H1 (cell line): ENCODE data around the gene WDR33. TPM values are rescaled to one million over a fixed set of nuclear protein-coding genes. Genes with fewer than 3 reads are reported as not detected.

ENCODE experiments used
- CTCF ChIA-PET: fragments of 300-600 bp; sonication (Branson Sonifier 250); formaldehyde crosslinking; loops from one replicate; lab custom pipeline; 2021; ENCODE audit not compliant: partially characterized antibody; lab: Charles Lee
- POLR2A ChIA-PET: fragments of 300-600 bp; sonication (Branson Sonifier 250); formaldehyde crosslinking; loops from one replicate; lab custom pipeline; 2021; ENCODE audit warnings: inconsistent platforms; ENCODE audit not compliant: partially characterized antibody; lab: Charles Lee
- DNase-seq, 2 experiments: peaks; one replicate each; pipeline versions ENCODE4 v3.0.0 to v3.0.0-alpha.2; 2010 to 2022; ENCODE audit warnings: low spot score in 2 of 2, low read depth in 1 of 2, mixed read lengths in 1 of 2
- FAIRE-seq: peaks from 2 replicates; lab custom pipeline; 2011; peaks lifted over from hg19 to GRCh38; lab: Jason Lieb, UNC
- H2AFZ ChIP-seq: 2 replicates; pipeline ENCODE4 v1.8.1; 2012; ENCODE audit warnings: low read length, inconsistent platforms
- H2AK5ac ChIP-seq: 2 replicates; pipeline ENCODE4 v1.6.1; 2013; ENCODE audit warnings: low read depth, low read length
- H2BK120ac ChIP-seq: replicated peaks from 2 replicates; pipeline ENCODE3; 2013; ENCODE audit warnings: low read depth, low read length, inconsistent platforms
- H2BK12ac ChIP-seq: 2 replicates; pipeline ENCODE4 v1.6.1; 2013; ENCODE audit warnings: low read depth, low read length
- H2BK15ac ChIP-seq: 2 replicates; pipeline ENCODE4 v1.6.1; 2013; ENCODE audit warnings: low read length
- H2BK20ac ChIP-seq: 2 replicates; pipeline ENCODE4 v1.6.1; 2013; ENCODE audit warnings: low read length
- H2BK5ac ChIP-seq: 2 replicates; pipeline ENCODE4 v1.6.1; 2013; ENCODE audit warnings: low read depth, low read length
- H3K14ac ChIP-seq: 2 replicates; pipeline ENCODE4 v1.6.1; 2013; ENCODE audit warnings: inconsistent platforms; ENCODE audit not compliant: insufficient read length
- H3K18ac ChIP-seq: 2 replicates; pipeline ENCODE4 v1.6.1; 2013; ENCODE audit warnings: low read length; ENCODE audit errors: extremely low read depth
- H3K23ac ChIP-seq: 2 replicates; pipeline ENCODE4 v1.6.1; 2013; ENCODE audit warnings: inconsistent platforms; ENCODE audit not compliant: insufficient read length
- H3K23me2 ChIP-seq: 2 replicates; pipeline ENCODE4 v1.6.1; 2013; ENCODE audit warnings: low read depth, low read length
- H3K27ac ChIP-seq: 2 replicates; pipeline ENCODE4 v1.6.1; 2011; ENCODE audit warnings: low read depth, low read length, inconsistent platforms
- H3K27me3 ChIP-seq, 4 experiments: replicated peaks in 1 of 4; 1 replicate in 1 of 4; 2 replicates in 3 of 4; pipeline versions ENCODE4 v1.6.1 to v1.8.1; 2011 to 2013; ENCODE audit warnings: low read length in 3 of 4, mild to moderate bottlenecking in 3 of 4, inconsistent platforms in 2 of 4, mixed read lengths in 2 of 4, moderate library complexity in 1 of 4; ENCODE audit not compliant: control insufficient read depth in 3 of 4, insufficient read depth in 3 of 4; ENCODE audit errors: extremely low read depth in 1 of 4
- H3K36me3 ChIP-seq, 4 experiments: 2 replicates each; pipeline versions ENCODE4 v1.6.1 to v1.8.1; 2011 to 2013; ENCODE audit warnings: mild to moderate bottlenecking in 4 of 4, low read length in 3 of 4, moderate library complexity in 2 of 4, control low read depth in 1 of 4, inconsistent platforms in 1 of 4; ENCODE audit not compliant: insufficient read depth in 4 of 4, control insufficient read depth in 2 of 4
- H3K4ac ChIP-seq: replicated peaks from 2 replicates; pipeline ENCODE3; 2013; ENCODE audit warnings: low read length, low read depth, mixed read lengths, inconsistent platforms; ENCODE audit not compliant: insufficient read length
- H3K4me1 ChIP-seq, 4 experiments: replicated peaks in 1 of 4; 1 replicate in 1 of 4; 2 replicates in 3 of 4; pipeline versions ENCODE4 v1.6.1 to v1.8.1; 2011 to 2013; ENCODE audit warnings: low read length in 3 of 4, inconsistent platforms in 2 of 4, mixed read lengths in 1 of 4; ENCODE audit not compliant: insufficient read depth in 4 of 4, control insufficient read depth in 3 of 4
- H3K4me2 ChIP-seq, 2 experiments: 2 replicates each; pipeline versions ENCODE4 v1.6.1 to v1.8.1; 2011 to 2013; ENCODE audit warnings: low read depth in 2 of 2, low read length in 2 of 2, control low read depth in 1 of 2, inconsistent platforms in 1 of 2, mild to moderate bottlenecking in 1 of 2; ENCODE audit not compliant: insufficient read depth in 1 of 2
- H3K4me3 ChIP-seq, 4 experiments: fragments of 200-600, 300-600 bp in 1 of 4; sonication (generic), shearing (Covaris generic), sonication (Bioruptor Twin) in 1 of 4; 2 replicates each; pipeline versions ENCODE4 v1.5.1 to v1.8.1; 2011 to 2016; ENCODE audit warnings: low read length in 4 of 4, low read depth in 3 of 4, control low read depth in 2 of 4, inconsistent platforms in 2 of 4, mild to moderate bottlenecking in 2 of 4, mixed read lengths in 1 of 4, moderate library complexity in 1 of 4; ENCODE audit not compliant: insufficient read depth in 2 of 4; ENCODE audit errors: extremely low read depth in 1 of 4
- H3K56ac ChIP-seq: replicated peaks from 2 replicates; pipeline ENCODE3; 2013; ENCODE audit warnings: low read depth, mild to moderate bottlenecking, mixed read lengths, low read length, inconsistent platforms; ENCODE audit not compliant: insufficient read length
- H3K79me1 ChIP-seq: 2 replicates; pipeline ENCODE4 v1.6.1; 2013; ENCODE audit warnings: low read depth, low read length, control low read depth
- H3K79me2 ChIP-seq, 2 experiments: 2 replicates each; pipeline versions ENCODE4 v1.6.1 to v1.8.1; 2012 to 2013; ENCODE audit warnings: low read length in 2 of 2, mild to moderate bottlenecking in 2 of 2, inconsistent platforms in 1 of 2; ENCODE audit not compliant: insufficient read depth in 2 of 2, control insufficient read depth in 1 of 2
- H3K9ac ChIP-seq, 4 experiments: replicated peaks in 1 of 4; 1 replicate in 1 of 4; 2 replicates in 3 of 4; pipeline versions ENCODE4 v1.6.1 to v1.8.1; 2011 to 2013; ENCODE audit warnings: low read depth in 3 of 4, low read length in 3 of 4, control low read depth in 2 of 4, mild to moderate bottlenecking in 2 of 4, moderate library complexity in 2 of 4, inconsistent platforms in 1 of 4; ENCODE audit errors: extremely low read depth in 1 of 4
- H3K9me3 ChIP-seq, 2 experiments: 2 replicates each; pipeline versions ENCODE4 v1.6.1 to v1.8.1; 2012 to 2013; ENCODE audit warnings: mild to moderate bottlenecking in 2 of 2, moderate library complexity in 2 of 2, control low read depth in 1 of 2, inconsistent platforms in 1 of 2, low read depth in 1 of 2, low read length in 1 of 2, mixed read lengths in 1 of 2; ENCODE audit not compliant: insufficient read depth in 2 of 2
- H4K20me1 ChIP-seq, 2 experiments: replicated peaks in 1 of 2; 2 replicates each; pipeline versions ENCODE3 to v1.8.1; 2011 to 2013; ENCODE audit warnings: inconsistent platforms in 2 of 2, low read length in 2 of 2, mild to moderate bottlenecking in 1 of 2; ENCODE audit not compliant: insufficient read depth in 2 of 2, control insufficient read depth in 1 of 2
- H4K5ac ChIP-seq: 2 replicates; pipeline ENCODE4 v1.6.1; 2013; ENCODE audit warnings: low read length, low read depth, mixed read lengths, inconsistent platforms; ENCODE audit not compliant: insufficient read length
- H4K8ac ChIP-seq: 2 replicates; pipeline ENCODE4 v1.8.0; 2013; ENCODE audit warnings: mild to moderate bottlenecking, moderate library complexity, low read length, inconsistent platforms; ENCODE audit not compliant: insufficient read depth; ENCODE audit errors: extremely low read depth
- H4K91ac ChIP-seq: replicated peaks from 2 replicates; pipeline ENCODE3; 2013; ENCODE audit warnings: low read length, mixed read lengths, inconsistent platforms; ENCODE audit not compliant: insufficient read length
- HDAC6 ChIP-seq: IDR thresholded peaks from one replicate; pipeline ENCODE4 v1.7.1; 2012; ENCODE audit warnings: low read depth, mild to moderate bottlenecking, inconsistent platforms, low read length, moderate library complexity
- RAD21 ChIP-seq, 2 experiments: IDR thresholded peaks in 1 of 2; conservative IDR thresholded peaks in 1 of 2; 2 replicates each; pipeline ENCODE4 v1.6.1; 2011; ENCODE audit warnings: low read depth in 2 of 2, low read length in 2 of 2, improper control_type of control experiment in 1 of 2, inconsistent platforms in 1 of 2, mild to moderate bottlenecking in 1 of 2, moderate library complexity in 1 of 2
- WGBS, 2 experiments: shearing (Covaris generic) in 1 of 2; methylation state at CpG; one replicate each; pipeline versions ENCODE4 v1.1.6 to v1.1.7; 2013 to 2015; ENCODE audit warnings: low lambda C conversion rate in 2 of 2, mixed read lengths in 2 of 2, inconsistent platforms in 1 of 2, low coverage in 1 of 2, missing lambda C conversion rate in 1 of 2; ENCODE audit not compliant: insufficient replicate concordance in 2 of 2, insufficient coverage in 1 of 2, insufficient read length in 1 of 2; ENCODE audit errors: extremely low coverage in 1 of 2, missing lambda C conversion rate in 1 of 2; 5-methylcytosine and 5-hydroxymethylcytosine counted together
- polyA plus RNA-seq, 7 experiments: library from polyadenylated mRNA; depleted of rRNA in 3 of 7; stranded (reverse) in 5 of 7; unstranded in 2 of 7; fragments of >200 nt in 5 of 7; fragments of 200-250 nt in 2 of 7; gene quantifications; 1 replicate in 5 of 7; 2 replicates in 1 of 7; 4 replicates in 1 of 7; pipeline versions ENCODE4 v1.2.1 to v1.2.3, GENCODE V29; 2011 to 2013; ENCODE audit warnings: missing spikeins in 2 of 7, mixed read lengths in 2 of 7
- total RNA-seq: library from RNA; stranded (reverse); fragmentation: NEBNext Ultra II Directional; extraction: Animal tissue kit (Norgen Biotek cat#: 25700); gene quantifications from 2 replicates; pipeline ENCODE4 v1.2.1, GENCODE V29; 2021
- TF ChIP-seq, protein P1 (sequence below): IDR thresholded peaks from 2 replicates; pipeline ENCODE4 v1.6.1; 2012; ENCODE audit warnings: low read length, inconsistent platforms

Gene WDR33
- total and polyA plus RNA-seq, 2 of the 8 experiments (the other 6 are each of a cell fraction or from before 2014, with no cell fraction given): 18.1 to 82.7 TPM

DNA sequence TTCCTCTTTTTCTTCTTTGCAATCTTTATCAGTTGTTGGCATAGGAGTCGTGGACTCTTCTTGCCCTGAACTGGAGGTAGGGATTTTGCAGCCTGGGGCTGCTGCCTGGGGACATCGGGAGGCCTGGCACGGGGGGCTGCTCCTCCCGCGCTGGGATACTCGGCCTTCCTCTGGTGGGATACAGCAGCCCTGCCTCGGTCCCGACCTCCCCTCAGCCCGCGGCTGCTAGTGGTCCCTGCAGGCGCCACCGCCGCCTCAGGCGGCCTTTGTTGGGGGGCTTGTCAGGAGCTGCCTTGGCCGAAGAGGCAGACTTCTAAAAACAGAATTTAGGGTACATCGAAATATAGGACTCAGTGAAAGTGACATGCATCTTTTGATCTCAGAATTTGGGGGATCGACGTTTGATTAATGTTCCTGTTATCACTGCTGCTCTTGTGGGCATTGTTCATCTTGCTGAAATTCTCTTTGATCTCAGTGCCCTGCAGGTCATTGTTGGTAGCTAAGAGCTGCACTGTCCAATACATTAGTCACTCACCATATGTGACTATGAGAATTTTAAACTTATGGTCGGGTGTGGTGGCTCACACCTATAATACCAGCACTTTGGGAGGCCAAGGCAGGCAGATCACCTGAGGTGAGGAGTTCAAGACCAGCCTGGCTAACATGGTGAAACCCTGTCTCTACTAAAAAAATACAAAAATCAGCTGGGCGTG lies 30.7 kb upstream of the WDR33 start:
- Histone ChIP-seq H3K14ac (no peak overlapping the region), H3K4me2 (no peak overlapping the region), H3K56ac (no peak overlapping the region), H3K79me1 (no peaks in the 10 kb centered on the region), H4K91ac (no peak overlapping the region), H2BK20ac (no peak overlapping the region), H2BK120ac (no peak overlapping the region), H2AFZ (no peak overlapping the region), H3K4ac (no peak overlapping the region), H4K8ac (no peak overlapping the region), H3K9ac (no peak overlapping the region), H4K20me1 (peaks cover under 1 to 3% of the 10 kb centered on the region in 2 experiments), H3K18ac (no peak overlapping the region), H2BK12ac (no peak overlapping the region), H2BK5ac (no peak overlapping the region), H3K4me3 (no peak overlapping the region), H2BK15ac (no peak overlapping the region), H3K27ac (no peak overlapping the region), H3K9me3 (no peaks in the 10 kb centered on the region; a peak in 1 of 4 replicates), H2AK5ac (no peak overlapping the region), H3K27me3 (no peaks in the 10 kb centered on the region), H4K5ac (no peak overlapping the region), H3K79me2 (no peaks in the 10 kb centered on the region), H3K4me1 (no peaks in the 10 kb centered on the region), H3K23ac (no peak overlapping the region), H3K23me2 (no peaks in the 10 kb centered on the region), H3K36me3 (peaks cover 0 to 17% (median 6%) of the 10 kb centered on the region in 4 experiments; a peak in 5 of 8 replicates)
- ChIA-PET CTCF (interaction anchor here (1.2 to 1.5 kb wide), 2 partner anchors 12 to 251 kb away, joined by 4 to 5 read pairs; no protein-coding TSS in a partner anchor), POLR2A (interaction anchor here (1.5 to 2.4 kb wide), 4 partner anchors 9 to 15 kb away, joined by 5 to 8 read pairs (median 6); no protein-coding TSS in a partner anchor)
- DNase-seq: no peak
- WGBS, 2 experiments: 88% methylated on average over 20 of the region's 20 CpGs; no CpG with 5 or more reads in 1 of the 2 experiments
- no peak for FAIRE-seq
- TF ChIP-seq, protein P1, sequence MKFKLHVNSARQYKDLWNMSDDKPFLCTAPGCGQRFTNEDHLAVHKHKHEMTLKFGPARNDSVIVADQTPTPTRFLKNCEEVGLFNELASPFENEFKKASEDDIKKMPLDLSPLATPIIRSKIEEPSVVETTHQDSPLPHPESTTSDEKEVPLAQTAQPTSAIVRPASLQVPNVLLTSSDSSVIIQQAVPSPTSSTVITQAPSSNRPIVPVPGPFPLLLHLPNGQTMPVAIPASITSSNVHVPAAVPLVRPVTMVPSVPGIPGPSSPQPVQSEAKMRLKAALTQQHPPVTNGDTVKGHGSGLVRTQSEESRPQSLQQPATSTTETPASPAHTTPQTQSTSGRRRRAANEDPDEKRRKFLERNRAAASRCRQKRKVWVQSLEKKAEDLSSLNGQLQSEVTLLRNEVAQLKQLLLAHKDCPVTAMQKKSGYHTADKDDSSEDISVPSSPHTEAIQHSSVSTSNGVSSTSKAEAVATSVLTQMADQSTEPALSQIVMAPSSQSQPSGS: no peak
- TF ChIP-seq HDAC6: no peak
- no peak for TF ChIP-seq RAD21 (IDR thresholded peaks at IDR 0.05 in 1 of 2, conservative IDR thresholded peaks at IDR 0.05 in 1 of 2; ENCODE audit: low read depth in 2 of 2, low read length in 2 of 2)
